WTC11 (cell line): ENCODE results near the gene PKMYT1. TPM values are rescaled to one million over a fixed set of nuclear protein-coding genes. Genes with fewer than 3 reads are reported as not detected.

Experiments used
- ATF1 ChIP-seq: sonication (generic); formaldehyde crosslinking; IDR thresholded peaks from 2 replicates; pipeline ENCODE4 v1.8.1; 2023; ENCODE audit warnings: mild to moderate bottlenecking, moderate library complexity, missing genetic modification reagents
- ATF6 ChIP-seq: sonication (generic); formaldehyde crosslinking; IDR thresholded peaks from 2 replicates; pipeline ENCODE4 v1.8.1; 2023; ENCODE audit warnings: mild to moderate bottlenecking, missing genetic modification reagents
- CREB1 ChIP-seq: sonication (generic); formaldehyde crosslinking; IDR thresholded peaks from 2 replicates; pipeline ENCODE4 v1.8.0; 2023; ENCODE audit warnings: mild to moderate bottlenecking, missing genetic modification reagents
- ESRRA ChIP-seq: sonication (generic); formaldehyde crosslinking; IDR thresholded peaks from 2 replicates; pipeline ENCODE4 v1.8.1; 2022; ENCODE audit warnings: mild to moderate bottlenecking, missing genetic modification reagents, borderline replicate concordance
- FOXK1 ChIP-seq: sonication (generic); formaldehyde crosslinking; IDR thresholded peaks from 2 replicates; pipeline ENCODE4 v1.8.0; 2022; ENCODE audit warnings: mild to moderate bottlenecking, moderate library complexity, missing genetic modification reagents
- HMGA2 ChIP-seq: fragments of 250-450 bp; sonication (Bioruptor Pico); IDR thresholded peaks from 2 replicates; pipeline ENCODE4 v1.4.0; 2021; ENCODE audit warnings: mild to moderate bottlenecking, moderate library complexity
- JUN ChIP-seq: sonication (generic); formaldehyde crosslinking; IDR thresholded peaks from 2 replicates; pipeline ENCODE4 v1.8.0; 2023; ENCODE audit warnings: mild to moderate bottlenecking, missing genetic modification reagents
- NFATC4 ChIP-seq: fragments of 250-450 bp; sonication (Bioruptor Pico); IDR thresholded peaks from 2 replicates; pipeline ENCODE4 v1.9.0; 2021; ENCODE audit warnings: mild to moderate bottlenecking
- NFE2L1 ChIP-seq: sonication (generic); formaldehyde crosslinking; IDR thresholded peaks from 2 replicates; pipeline ENCODE4 v1.8.1; 2023; ENCODE audit warnings: missing genetic modification reagents
- NFYB ChIP-seq: sonication (generic); formaldehyde crosslinking; conservative IDR thresholded peaks from 2 replicates; pipeline ENCODE4 v1.8.0; 2022; ENCODE audit warnings: low read depth, missing genetic modification reagents
- NR3C1 ChIP-seq: sonication (generic); formaldehyde crosslinking; conservative IDR thresholded peaks from 2 replicates; pipeline ENCODE4 v1.8.1; 2023; ENCODE audit warnings: low read depth, mild to moderate bottlenecking, missing genetic modification reagents
- USF2 ChIP-seq: sonication (generic); formaldehyde crosslinking; IDR thresholded peaks from 2 replicates; pipeline ENCODE4 v1.8.1; 2023; ENCODE audit warnings: mild to moderate bottlenecking, missing genetic modification reagents, moderate library complexity
- ZBTB21 ChIP-seq: sonication (generic); formaldehyde crosslinking; IDR thresholded peaks from 2 replicates; pipeline ENCODE4 v1.8.1; 2023; ENCODE audit warnings: mild to moderate bottlenecking, missing genetic modification reagents, borderline replicate concordance
- ZNF263 ChIP-seq: sonication (generic); formaldehyde crosslinking; IDR thresholded peaks from 2 replicates; pipeline ENCODE4 v1.8.1; 2022; ENCODE audit warnings: low read depth, mild to moderate bottlenecking, moderate library complexity, missing genetic modification reagents
- ZNF281 ChIP-seq: sonication (generic); formaldehyde crosslinking; IDR thresholded peaks from 2 replicates; pipeline ENCODE4 v1.8.0; 2023; ENCODE audit warnings: mild to moderate bottlenecking, missing genetic modification reagents
- ZNF423 ChIP-seq: fragments of 250-450 bp; sonication (Bioruptor Pico); IDR thresholded peaks from 2 replicates; pipeline ENCODE4 v2.1.2; 2022; ENCODE audit warnings: mild to moderate bottlenecking, moderate library complexity
- ZNF532 ChIP-seq: fragments of 250-450 bp; sonication (Bioruptor Pico); IDR thresholded peaks from 2 replicates; pipeline ENCODE4 v1.9.0; 2021; ENCODE audit warnings: mild to moderate bottlenecking, borderline replicate concordance
- total RNA-seq: library from RNA; stranded (reverse); gene quantifications from 3 replicates; pipeline ENCODE4 v1.2.3, GENCODE V29; 2021
- TF ChIP-seq, protein P1 (sequence below): sonication (generic); formaldehyde crosslinking; IDR thresholded peaks from 2 replicates; pipeline ENCODE4 v1.8.0; 2022; ENCODE audit warnings: mild to moderate bottlenecking, missing genetic modification reagents
- TF ChIP-seq, protein P2 (sequence below): fragments of 250-450 bp; sonication (Bioruptor Pico); conservative IDR thresholded peaks from 2 replicates; pipeline ENCODE4 v1.9.0; 2021; ENCODE audit warnings: mild to moderate bottlenecking
- TF ChIP-seq, protein P3 (sequence below): sonication (generic); formaldehyde crosslinking; IDR thresholded peaks from 2 replicates; pipeline ENCODE4 v1.8.0; 2022; ENCODE audit warnings: mild to moderate bottlenecking, missing genetic modification reagents
- TF ChIP-seq, protein P4 (sequence below): fragments of 250-450 bp; sonication (Bioruptor Pico); IDR thresholded peaks from 2 replicates; pipeline ENCODE4 v1.9.0; 2021; ENCODE audit warnings: moderate library complexity, mild to moderate bottlenecking, inconsistent platforms, borderline replicate concordance

PKMYT1 gene
- total RNA-seq, 1 experiment from 2014 or later, result 120 TPM

DNA sequence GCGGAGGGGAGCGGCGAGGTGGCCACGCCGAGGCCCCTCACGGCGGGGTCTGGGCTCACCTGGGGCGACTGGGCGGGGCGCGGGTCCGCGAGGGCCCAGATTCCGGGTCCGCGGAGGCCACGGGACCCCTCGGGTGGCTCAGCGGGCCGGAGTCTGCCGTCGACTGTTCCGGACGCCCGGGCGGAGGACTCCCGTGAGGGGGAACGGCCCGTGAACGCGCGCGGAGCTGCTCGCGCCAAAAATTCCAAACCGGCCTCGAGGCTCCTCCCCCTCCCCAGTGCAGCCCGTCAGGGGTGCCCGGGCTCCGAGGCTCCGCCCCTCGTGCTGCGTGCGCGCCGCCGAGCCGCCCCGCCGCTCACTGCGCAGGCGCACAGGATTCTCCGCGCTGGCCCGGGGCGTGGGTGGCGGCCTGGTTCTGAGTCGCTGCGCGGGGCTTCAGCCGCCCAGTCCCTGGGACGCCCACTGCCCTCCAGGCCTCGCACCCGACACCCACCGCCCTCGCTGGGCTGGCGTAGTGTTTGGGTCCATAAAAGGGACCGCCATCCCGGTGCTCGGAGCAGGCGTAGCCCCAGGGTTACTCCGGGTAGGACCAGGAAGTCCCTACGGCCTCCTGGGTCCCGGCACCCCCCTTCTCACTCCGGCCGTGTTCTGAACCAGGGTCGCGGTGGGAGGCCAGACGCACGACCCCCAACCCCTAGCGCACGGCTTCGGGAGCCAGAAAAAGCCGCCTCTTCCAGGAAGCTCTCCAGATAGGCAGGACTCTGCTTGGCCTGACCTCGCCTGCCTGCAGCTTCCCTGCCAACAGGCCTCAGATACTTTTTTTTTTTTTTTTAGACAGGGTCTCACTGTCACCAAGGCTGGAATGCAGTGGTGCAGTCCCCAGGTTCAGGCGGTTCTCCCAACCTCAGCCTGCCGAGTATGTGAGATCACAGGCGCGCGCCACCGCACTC lies at the start of gene PKMYT1 (continued):
- TF ChIP-seq ZNF281 (CRISPR knock-in tag), result no peak
- TF ChIP-seq ZNF532 (CRISPR knock-in tag), result no peak
- peak; percentile 38; the same call in 1 of the 2 replicates for TF ChIP-seq ESRRA
- no peak for TF ChIP-seq NR3C1 (CRISPR knock-in tag)
- TF ChIP-seq CREB1 (CRISPR knock-in tag), result no peak
- TF ChIP-seq, protein P1, sequence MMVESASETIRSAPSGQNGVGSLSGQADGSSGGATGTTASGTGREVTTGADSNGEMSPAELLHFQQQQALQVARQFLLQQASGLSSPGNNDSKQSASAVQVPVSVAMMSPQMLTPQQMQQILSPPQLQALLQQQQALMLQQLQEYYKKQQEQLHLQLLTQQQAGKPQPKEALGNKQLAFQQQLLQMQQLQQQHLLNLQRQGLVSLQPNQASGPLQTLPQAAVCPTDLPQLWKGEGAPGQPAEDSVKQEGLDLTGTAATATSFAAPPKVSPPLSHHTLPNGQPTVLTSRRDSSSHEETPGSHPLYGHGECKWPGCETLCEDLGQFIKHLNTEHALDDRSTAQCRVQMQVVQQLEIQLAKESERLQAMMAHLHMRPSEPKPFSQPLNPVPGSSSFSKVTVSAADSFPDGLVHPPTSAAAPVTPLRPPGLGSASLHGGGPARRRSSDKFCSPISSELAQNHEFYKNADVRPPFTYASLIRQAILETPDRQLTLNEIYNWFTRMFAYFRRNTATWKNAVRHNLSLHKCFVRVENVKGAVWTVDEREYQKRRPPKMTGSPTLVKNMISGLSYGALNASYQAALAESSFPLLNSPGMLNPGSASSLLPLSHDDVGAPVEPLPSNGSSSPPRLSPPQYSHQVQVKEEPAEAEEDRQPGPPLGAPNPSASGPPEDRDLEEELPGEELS (CRISPR knock-in tag), result peak; percentile 63; the same call in 1 of the 2 replicates
- TF ChIP-seq, protein P2, sequence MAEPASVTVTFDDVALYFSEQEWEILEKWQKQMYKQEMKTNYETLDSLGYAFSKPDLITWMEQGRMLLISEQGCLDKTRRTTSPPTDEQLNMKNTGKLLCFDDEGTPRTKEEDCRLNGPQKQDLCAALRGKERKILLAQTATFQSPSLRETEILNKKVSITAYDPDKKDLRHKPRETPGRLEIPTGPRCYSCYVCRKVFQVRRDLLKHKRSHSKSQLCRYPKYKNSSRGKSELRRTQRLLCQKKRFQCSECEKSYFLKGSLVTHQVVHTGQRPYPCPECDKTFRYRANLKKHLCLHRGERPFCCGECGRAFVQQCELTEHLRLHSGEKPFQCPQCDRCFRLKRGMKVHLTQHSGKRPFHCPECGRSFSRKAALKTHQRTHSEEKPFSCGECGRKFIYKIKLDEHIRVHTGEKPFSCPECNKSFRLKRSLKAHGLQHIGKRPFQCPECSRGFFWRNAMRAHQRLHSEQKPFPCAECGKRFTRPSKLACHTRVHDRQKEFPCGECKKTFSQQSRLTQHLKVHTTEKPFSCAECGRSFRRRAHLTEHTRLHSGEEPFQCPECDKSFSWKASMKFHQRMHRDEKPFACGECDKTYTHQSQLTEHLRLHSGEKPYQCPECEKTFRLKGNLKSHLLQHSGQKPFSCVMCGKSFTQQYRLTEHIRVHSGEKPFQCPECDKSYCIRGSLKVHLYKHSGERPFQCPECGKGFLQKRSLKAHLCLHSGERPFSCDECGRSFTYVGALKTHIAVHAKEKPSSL (CRISPR knock-in tag), result no peak
- no peak for TF ChIP-seq ZNF263 (CRISPR knock-in tag)
- TF ChIP-seq ATF6, result no peak
- peak; percentile 12 for TF ChIP-seq FOXK1
- TF ChIP-seq NFE2L1, result no peak
- TF ChIP-seq JUN (CRISPR knock-in tag), result no peak
- TF ChIP-seq, protein P3, sequence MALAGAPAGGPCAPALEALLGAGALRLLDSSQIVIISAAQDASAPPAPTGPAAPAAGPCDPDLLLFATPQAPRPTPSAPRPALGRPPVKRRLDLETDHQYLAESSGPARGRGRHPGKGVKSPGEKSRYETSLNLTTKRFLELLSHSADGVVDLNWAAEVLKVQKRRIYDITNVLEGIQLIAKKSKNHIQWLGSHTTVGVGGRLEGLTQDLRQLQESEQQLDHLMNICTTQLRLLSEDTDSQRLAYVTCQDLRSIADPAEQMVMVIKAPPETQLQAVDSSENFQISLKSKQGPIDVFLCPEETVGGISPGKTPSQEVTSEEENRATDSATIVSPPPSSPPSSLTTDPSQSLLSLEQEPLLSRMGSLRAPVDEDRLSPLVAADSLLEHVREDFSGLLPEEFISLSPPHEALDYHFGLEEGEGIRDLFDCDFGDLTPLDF (CRISPR knock-in tag), result no peak
- no peak for TF ChIP-seq ZBTB21 (CRISPR knock-in tag)
- no peak for TF ChIP-seq NFATC4
- TF ChIP-seq, protein P4, sequence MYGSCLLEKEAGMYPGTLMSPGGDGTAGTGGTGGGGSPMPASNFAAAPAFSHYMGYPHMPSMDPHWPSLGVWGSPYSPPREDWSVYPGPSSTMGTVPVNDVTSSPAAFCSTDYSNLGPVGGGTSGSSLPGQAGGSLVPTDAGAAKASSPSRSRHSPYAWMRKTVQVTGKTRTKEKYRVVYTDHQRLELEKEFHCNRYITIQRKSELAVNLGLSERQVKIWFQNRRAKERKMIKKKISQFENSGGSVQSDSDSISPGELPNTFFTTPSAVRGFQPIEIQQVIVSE (CRISPR knock-in tag), result no peak
- no peak for TF ChIP-seq NFYB (CRISPR knock-in tag)
- TF ChIP-seq HMGA2 (CRISPR knock-in tag), result no peak
- peak; percentile 41; the same call in 1 of the 2 replicates for TF ChIP-seq USF2
- peak; percentile 31; the same call in 1 of the 2 replicates for TF ChIP-seq ZNF423 (CRISPR knock-in tag)
- TF ChIP-seq ATF1 (CRISPR knock-in tag), result no peak
